Activated naive CD8-positive, alpha-beta T cell treated with anti-CD3 and anti-CD28 coated beads, Interleukin-2, amount 10 ng/mL, durations not matched to agents 7 days and 5 days (primary cell): ENCODE data around the gene CBFA2T3. TPM values are rescaled to one million over a fixed set of nuclear protein-coding genes. Genes with fewer than 3 reads are reported as not detected.

Experiments used
- total RNA-seq, 2 experiments: library from RNA; stranded (reverse); gene quantifications; one replicate each; pipeline ENCODE4 v1.2.3, GENCODE V29; 2021

Gene CBFA2T3
- total RNA-seq, 2 experiments from 2014 or later, result 0.08 to 0.26 TPM

Other genes starting within 250 kb of the CBFA2T3 start
- gene PIEZO1, start 192.0 kb downstream of the CBFA2T3 start, total RNA-seq, result 100 to 1,000 TPM; 206 to 220 TPM
- gene CDT1, start 173.4 kb downstream of the CBFA2T3 start, total RNA-seq, result 100 to 1,000 TPM; 135 to 140 TPM
- 100 to 1,000 TPM; 124 to 139 TPM for gene APRT, start 165.3 kb downstream of the CBFA2T3 start, total RNA-seq
- 10 to 100 TPM; 50.9 to 51.8 TPM for gene GALNS, start 120.3 kb downstream of the CBFA2T3 start, total RNA-seq
- 10 to 100 TPM; 47.4 to 50.9 TPM for gene TRAPPC2L, start 120.1 kb downstream of the CBFA2T3 start, total RNA-seq
- gene PABPN1L, start 110.5 kb downstream of the CBFA2T3 start, total RNA-seq, result not detected
- gene ACSF3, start 116.6 kb upstream of the CBFA2T3 start, total RNA-seq, result 10 to 100 TPM; 53.0 to 53.7 TPM
- not detected for gene CDH15, start 194.5 kb upstream of the CBFA2T3 start, total RNA-seq
- under 1 TPM; 0.25 to 0.34 TPM for gene SLC22A31, start 223.3 kb upstream of the CBFA2T3 start, total RNA-seq
- gene ZNF778, start 240.5 kb upstream of the CBFA2T3 start, total RNA-seq, result 10 to 100 TPM in 1 of 2 experiments, 1 to 10 TPM in 1; 9.0 to 10.4 TPM